D721Med (cell line): ENCODE measurements around the gene CDH20.

ENCODE experiments used
- DNase-seq: peaks from one replicate; pipeline ENCODE4 v3.0.0; 2011; ENCODE audit warnings: low spot score; ENCODE audit not compliant: insufficient read length
- FAIRE-seq: peaks from 2 replicates; lab custom pipeline; 2011; peaks lifted over from hg19 to GRCh38; lab: Jason Lieb, UNC
- TF ChIP-seq, protein P1 (sequence below): IDR thresholded peaks from 2 replicates; pipeline ENCODE4 v1.5.1; 2012; ENCODE audit warnings: mild to moderate bottlenecking, control low read depth; ENCODE audit not compliant: insufficient read depth; ENCODE audit errors: missing control alignments

CDH20 gene

DNA sequence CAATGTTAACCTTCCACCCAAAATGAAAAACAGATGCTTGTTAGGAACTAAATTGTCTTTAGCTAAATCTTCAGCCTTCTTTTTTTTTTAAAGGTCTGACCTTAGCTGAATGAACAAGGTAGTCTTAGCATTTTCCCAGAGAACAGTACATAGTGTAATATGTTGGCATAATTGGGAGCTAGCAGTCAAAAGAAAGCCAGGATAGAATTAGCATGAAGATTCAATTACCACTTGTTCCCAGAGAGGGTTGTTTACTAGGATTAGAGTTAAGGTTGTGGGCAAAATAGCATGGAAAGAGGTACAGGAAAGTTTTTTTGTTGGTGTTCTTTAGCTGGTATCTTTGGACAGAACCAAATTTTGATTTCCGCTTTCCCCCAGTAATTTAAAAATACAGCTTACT lies 6.9 kb downstream of the CDH20 start:
- FAIRE-seq (peak; percentile 93), DNase-seq (no peak)
- TF ChIP-seq, protein P1, sequence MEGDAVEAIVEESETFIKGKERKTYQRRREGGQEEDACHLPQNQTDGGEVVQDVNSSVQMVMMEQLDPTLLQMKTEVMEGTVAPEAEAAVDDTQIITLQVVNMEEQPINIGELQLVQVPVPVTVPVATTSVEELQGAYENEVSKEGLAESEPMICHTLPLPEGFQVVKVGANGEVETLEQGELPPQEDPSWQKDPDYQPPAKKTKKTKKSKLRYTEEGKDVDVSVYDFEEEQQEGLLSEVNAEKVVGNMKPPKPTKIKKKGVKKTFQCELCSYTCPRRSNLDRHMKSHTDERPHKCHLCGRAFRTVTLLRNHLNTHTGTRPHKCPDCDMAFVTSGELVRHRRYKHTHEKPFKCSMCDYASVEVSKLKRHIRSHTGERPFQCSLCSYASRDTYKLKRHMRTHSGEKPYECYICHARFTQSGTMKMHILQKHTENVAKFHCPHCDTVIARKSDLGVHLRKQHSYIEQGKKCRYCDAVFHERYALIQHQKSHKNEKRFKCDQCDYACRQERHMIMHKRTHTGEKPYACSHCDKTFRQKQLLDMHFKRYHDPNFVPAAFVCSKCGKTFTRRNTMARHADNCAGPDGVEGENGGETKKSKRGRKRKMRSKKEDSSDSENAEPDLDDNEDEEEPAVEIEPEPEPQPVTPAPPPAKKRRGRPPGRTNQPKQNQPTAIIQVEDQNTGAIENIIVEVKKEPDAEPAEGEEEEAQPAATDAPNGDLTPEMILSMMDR = no peak

DNA sequence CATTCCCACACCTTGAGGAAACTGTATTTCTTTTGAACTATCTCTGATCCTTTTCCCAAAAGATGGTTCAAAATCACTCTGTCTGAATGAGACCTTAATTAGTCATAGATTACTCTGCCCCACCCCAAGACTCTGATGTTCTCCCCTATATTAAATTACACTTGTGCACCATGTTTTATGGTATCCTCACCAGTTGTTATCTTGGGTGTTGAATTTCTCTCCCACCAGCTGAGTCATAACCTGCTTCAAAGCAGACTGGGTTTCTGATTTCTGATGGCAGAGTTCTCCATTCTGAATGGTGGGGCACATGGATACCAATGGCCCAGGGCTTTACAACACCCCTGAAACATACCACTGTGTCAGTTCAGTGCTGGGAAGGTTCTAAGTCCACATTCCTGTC lies 15.0 kb downstream of the CDH20 start:
- FAIRE-seq = no peak
- DNase-seq = no peak
- TF ChIP-seq, protein P1 = no peak

DNA sequence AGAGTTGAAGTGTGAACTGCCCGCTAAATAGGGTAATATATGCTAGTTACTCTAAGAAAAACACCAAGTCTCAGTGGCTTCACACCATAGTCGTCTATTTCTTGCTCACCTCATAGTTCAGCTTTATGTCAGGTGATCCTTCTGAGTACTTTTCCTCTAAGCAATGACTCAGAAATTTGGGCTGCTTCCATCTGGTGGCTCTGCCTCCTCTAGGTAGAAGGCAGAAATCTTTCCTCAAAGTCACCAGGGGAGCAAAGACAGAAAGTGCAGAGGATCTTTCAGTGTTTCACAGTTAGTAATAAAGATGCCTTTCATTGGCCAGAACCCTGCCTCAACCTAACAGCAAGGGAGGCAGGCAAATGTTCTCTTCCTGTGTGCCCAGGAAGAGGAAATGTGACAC lies 17.3 kb downstream of the CDH20 start:
- no peak for DNase-seq
- no peak for FAIRE-seq
- TF ChIP-seq, protein P1 = no peak

DNA sequence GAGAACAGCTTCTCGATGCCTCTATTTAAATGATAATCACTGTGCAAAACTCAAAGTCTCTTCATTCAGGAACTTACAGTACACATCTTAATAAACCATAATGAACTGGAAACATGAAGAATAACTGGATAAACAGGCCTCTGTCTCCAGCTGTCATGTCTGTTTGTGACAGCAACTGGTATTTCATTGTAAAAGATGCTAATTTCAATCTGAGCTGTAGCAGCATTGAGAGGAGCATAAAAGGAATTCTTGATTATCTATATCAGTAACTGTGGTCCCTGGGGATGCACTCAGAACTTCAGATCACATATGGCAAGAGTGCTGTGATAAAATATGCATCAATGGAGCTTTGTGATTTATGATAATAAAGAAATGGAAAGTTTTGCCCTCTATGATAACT lies 18.8 kb downstream of the CDH20 start:
- DNase-seq (no peak), FAIRE-seq (no peak)
- TF ChIP-seq, protein P1 = no peak

DNA sequence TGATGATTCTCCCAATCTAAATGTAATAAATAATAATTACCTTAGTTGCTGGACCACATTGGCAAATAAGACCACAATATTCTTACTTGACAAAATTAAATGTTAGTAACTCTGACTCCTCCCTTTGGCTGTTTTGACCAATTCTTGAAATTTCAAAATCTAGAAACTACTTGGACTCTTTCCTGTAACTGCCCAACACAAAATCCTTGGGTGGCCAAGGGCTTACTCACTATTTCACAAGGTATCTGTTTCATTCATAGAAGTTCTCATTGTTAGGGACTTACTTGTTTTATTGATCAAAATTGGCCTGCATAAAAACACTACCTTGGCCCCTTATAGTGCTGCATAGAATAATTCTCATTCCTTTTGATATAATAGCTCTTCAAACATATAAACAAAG lies 19.4 kb downstream of the CDH20 start:
- FAIRE-seq = no peak
- TF ChIP-seq, protein P1 = no peak

DNA sequence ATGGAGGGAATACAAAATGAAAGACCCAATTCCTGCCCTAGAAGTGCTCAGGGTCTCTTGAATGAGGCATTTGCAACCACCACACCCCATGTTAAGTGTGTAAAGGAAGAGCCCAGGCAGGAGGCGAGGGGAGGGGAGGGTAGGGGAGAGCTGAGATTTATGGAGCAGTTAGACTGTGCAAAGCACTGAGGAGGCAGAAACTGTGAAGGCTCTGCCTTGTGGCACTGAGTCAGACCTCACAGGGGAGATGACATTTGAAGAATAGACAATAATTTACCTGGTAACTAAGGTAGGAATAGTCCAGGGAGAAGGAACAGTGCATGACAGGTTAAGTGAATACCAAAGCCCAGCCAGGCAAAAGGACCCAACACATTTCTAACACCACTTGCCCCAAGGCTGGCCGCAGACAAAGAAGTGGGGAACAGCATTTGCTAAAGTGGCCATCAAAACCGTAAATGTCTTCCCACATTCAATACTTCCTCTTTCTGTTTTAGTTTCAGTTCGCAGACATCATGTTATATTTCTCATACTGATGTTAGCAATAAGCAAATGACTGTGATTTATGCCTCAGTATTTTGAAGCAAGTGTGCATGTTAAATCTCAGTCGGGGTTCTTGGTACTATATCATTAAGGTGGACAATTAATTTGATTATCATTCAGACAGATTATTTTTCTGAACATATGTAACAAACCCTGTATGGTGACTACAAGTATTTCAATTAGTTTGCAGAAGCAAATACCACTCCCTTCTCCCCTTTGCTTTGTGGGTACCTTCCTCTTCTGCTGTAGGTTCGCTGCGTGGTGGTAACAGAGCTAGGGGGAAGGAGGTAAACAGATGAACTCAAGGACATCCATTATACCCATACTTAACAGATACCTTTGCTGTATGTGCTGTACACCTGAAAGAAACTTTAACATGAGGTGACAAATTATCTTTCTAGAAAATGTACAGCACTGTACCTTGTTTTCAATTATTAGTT lies 27.5 kb downstream of the CDH20 start:
- TF ChIP-seq, protein P1 = no peak
- DNase-seq = no peak
- no peak for FAIRE-seq

More for the DNA sequence above, 19.4 kb downstream of the CDH20 start:
- no peak for DNase-seq

DNA sequence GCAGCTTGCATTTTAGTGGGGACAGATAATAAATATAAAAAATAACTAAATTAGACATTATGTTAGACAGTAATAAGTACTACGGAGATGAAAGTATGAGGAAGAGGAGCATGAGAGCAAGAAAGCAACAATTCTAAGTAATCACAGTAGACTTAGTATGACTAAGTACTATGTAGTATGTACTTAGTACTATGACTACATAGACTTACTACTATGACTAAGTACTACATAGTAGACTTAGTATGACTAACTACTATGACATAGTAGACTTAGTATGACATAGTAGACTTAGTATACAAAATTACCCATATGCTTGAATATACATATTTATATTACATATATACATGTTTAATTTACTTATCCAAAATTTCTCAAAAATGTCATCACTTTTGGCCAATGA lies 29.3 kb downstream of the CDH20 start:
- DNase-seq = no peak
- FAIRE-seq = no peak
- TF ChIP-seq, protein P1 = no peak
